Suprapubic skin (tissue), 4 donors: Measurements from ENCODE around the gene IRX4. TPM values are rescaled to one million over a fixed set of nuclear protein-coding genes. Genes with fewer than 3 reads are reported as not detected.

Source experiments
- DNase-seq, 2 donors: peaks; one replicate each; pipeline ENCODE4 v3.0.0-alpha.2; 2019; ENCODE audit warnings: low spot score in 2 of 2
- H3K27ac ChIP-seq: fragments of 200-600 bp; sonication (generic); one replicate; pipeline ENCODE4 v1.5.1; 2019
- H3K27me3 ChIP-seq: fragments of 200-600 bp; sonication (generic); one replicate; pipeline ENCODE4 v1.5.1; 2019
- H3K36me3 ChIP-seq: fragments of 200-600 bp; sonication (generic); one replicate; pipeline ENCODE4 v1.5.1; 2019
- H3K4me1 ChIP-seq: fragments of 200-600 bp; sonication (generic); one replicate; pipeline ENCODE4 v1.5.1; 2019
- H3K4me3 ChIP-seq: fragments of 200-600 bp; sonication (generic); one replicate; pipeline ENCODE4 v1.5.1; 2019; ENCODE audit warnings: mild to moderate bottlenecking
- H3K9me3 ChIP-seq: fragments of 200-600 bp; sonication (generic); one replicate; pipeline ENCODE4 v1.5.1; 2019
- CTCF ChIP-seq, 2 donors: fragments of 200-600 bp in 1 of 2; fragments of 450-650 bp in 1 of 2; sonication (generic) in 1 of 2; IDR thresholded peaks; one replicate each; pipeline ENCODE4 v1.5.1; 2016 to 2019; ENCODE audit warnings: antibody characterized with exemption in 2 of 2, mild to moderate bottlenecking in 1 of 2, moderate library complexity in 1 of 2
- EP300 ChIP-seq: sonication (generic); formaldehyde crosslinking; IDR thresholded peaks from one replicate; pipeline ENCODE4 v1.6.1; 2017; ENCODE audit warnings: antibody characterized with exemption
- POLR2A ChIP-seq, 2 donors: fragments of 450-650 bp; IDR thresholded peaks; one replicate each; pipeline ENCODE4 v1.6.1; 2017; ENCODE audit warnings: antibody characterized with exemption in 2 of 2, mild to moderate bottlenecking in 2 of 2, moderate library complexity in 2 of 2
- POLR2AphosphoS5 ChIP-seq, 3 donors: sonication (generic); formaldehyde crosslinking; IDR thresholded peaks; one replicate each; pipeline ENCODE4 v1.6.1; 2017; ENCODE audit warnings: antibody characterized with exemption in 3 of 3
- WGBS: methylation state at CpG from one replicate; pipeline ENCODE4 v1.1.5; 2018; 5-methylcytosine and 5-hydroxymethylcytosine counted together
- total RNA-seq, 4 donors: library from RNA; depleted of rRNA; stranded (reverse); fragments of >200 nt; gene quantifications; one replicate each; pipeline ENCODE4 v1.1.0, GENCODE V29; 2016

Gene IRX4
- total RNA-seq, 4 donors from 2014 or later, result 20.3 to 45.9 (median 33.5) TPM

- H3K27ac ChIP-seq, result no peak overlapping the region
- no peak for DNase-seq
- TF ChIP-seq EP300 (no peak), POLR2AphosphoS5 (IDR thresholded peaks at IDR 0.05) (no peak), POLR2A (IDR thresholded peaks at IDR 0.05) (no peak), CTCF (IDR thresholded peaks at IDR 0.05) (no peak)
- 65% methylated on average over 17 of the region's 17 CpGs for WGBS
- H3K27me3 ChIP-seq, result peaks cover 25% of the 10 kb centered on the region
- H3K4me1 ChIP-seq, result no peaks in the 10 kb centered on the region
- H3K36me3 ChIP-seq, result no peaks in the 10 kb centered on the region
- H3K4me3 ChIP-seq, result no peak overlapping the region
- no peaks in the 10 kb centered on the region for H3K9me3 ChIP-seq
Observed at GRCh38 chr5:1842004-1842819, 40.5 kb downstream of the IRX4 start.

- DNase-seq, result peak; percentile 54 to 77
- no peak overlapping the region for H3K4me3 ChIP-seq
- H3K4me1 ChIP-seq, result no peaks in the 10 kb centered on the region
- H3K36me3 ChIP-seq, result no peaks in the 10 kb centered on the region
- no peak for TF ChIP-seq CTCF (IDR thresholded peaks at IDR 0.05)
- no peak for TF ChIP-seq POLR2A (IDR thresholded peaks at IDR 0.05)
- TF ChIP-seq EP300, result no peak
- TF ChIP-seq POLR2AphosphoS5 (IDR thresholded peaks at IDR 0.05), result no peak
- no peaks in the 10 kb centered on the region for H3K9me3 ChIP-seq
- 73% methylated on average over 23 of the region's 31 CpGs for WGBS
- no peak overlapping the region for H3K27ac ChIP-seq
- peaks cover 29% of the 10 kb centered on the region for H3K27me3 ChIP-seq
Observed at GRCh38 chr5:1840741-1841521, 41.8 kb downstream of the IRX4 start.

GRCh38 chr5:1840071-1840547 lies 42.6 kb downstream of the IRX4 start:
- Histone ChIP-seq H3K9me3 (no peaks in the 10 kb centered on the region), H3K4me3 (no peak overlapping the region), H3K27ac (no peak overlapping the region), H3K4me1 (no peaks in the 10 kb centered on the region), H3K36me3 (no peaks in the 10 kb centered on the region), H3K27me3 (peaks cover 29% of the 10 kb centered on the region)
- TF ChIP-seq CTCF (IDR thresholded peaks at IDR 0.05) (no peak), POLR2A (IDR thresholded peaks at IDR 0.05) (no peak), EP300 (no peak), POLR2AphosphoS5 (IDR thresholded peaks at IDR 0.05) (no peak)
- 93% methylated on average over 12 of the region's 20 CpGs for WGBS
- DNase-seq, result peak in 1 of 2 donors; percentile 41

GRCh38 chr5:1838013-1838412 lies 44.7 kb downstream of the IRX4 start:
- Histone ChIP-seq H3K4me1 (no peaks in the 10 kb centered on the region), H3K9me3 (no peaks in the 10 kb centered on the region), H3K27ac (no peak overlapping the region), H3K36me3 (no peaks in the 10 kb centered on the region), H3K27me3 (peaks cover 31% of the 10 kb centered on the region), H3K4me3 (no peak overlapping the region)
- peak in 1 of 2 donors; percentile 39 for DNase-seq
- whole genome bisulfite sequencing, result 98% methylated on average over 8 of the region's 9 CpGs
- TF ChIP-seq POLR2AphosphoS5 (IDR thresholded peaks at IDR 0.05) (no peak), POLR2A (IDR thresholded peaks at IDR 0.05) (no peak), EP300 (no peak), CTCF (IDR thresholded peaks at IDR 0.05) (no peak)
